Measurements from ENCODE around the gene COBLL1. TPM values are rescaled to one million over a fixed set of nuclear protein-coding genes. Genes with fewer than 3 reads are reported as not detected.

The COBLL1 gene
- total RNA-seq, 1 donor from 2014 or later, result 110 TPM

GRCh38 chr2:164755952-164756351 is 85.7 kb downstream of the COBLL1 start:
- H3K36me3 Mint-ChIP-seq, result peaks cover 1% of the 10 kb centered on the region
- H3K27ac Mint-ChIP-seq, result no peak overlapping the region
- TF ChIP-seq, protein P1, sequence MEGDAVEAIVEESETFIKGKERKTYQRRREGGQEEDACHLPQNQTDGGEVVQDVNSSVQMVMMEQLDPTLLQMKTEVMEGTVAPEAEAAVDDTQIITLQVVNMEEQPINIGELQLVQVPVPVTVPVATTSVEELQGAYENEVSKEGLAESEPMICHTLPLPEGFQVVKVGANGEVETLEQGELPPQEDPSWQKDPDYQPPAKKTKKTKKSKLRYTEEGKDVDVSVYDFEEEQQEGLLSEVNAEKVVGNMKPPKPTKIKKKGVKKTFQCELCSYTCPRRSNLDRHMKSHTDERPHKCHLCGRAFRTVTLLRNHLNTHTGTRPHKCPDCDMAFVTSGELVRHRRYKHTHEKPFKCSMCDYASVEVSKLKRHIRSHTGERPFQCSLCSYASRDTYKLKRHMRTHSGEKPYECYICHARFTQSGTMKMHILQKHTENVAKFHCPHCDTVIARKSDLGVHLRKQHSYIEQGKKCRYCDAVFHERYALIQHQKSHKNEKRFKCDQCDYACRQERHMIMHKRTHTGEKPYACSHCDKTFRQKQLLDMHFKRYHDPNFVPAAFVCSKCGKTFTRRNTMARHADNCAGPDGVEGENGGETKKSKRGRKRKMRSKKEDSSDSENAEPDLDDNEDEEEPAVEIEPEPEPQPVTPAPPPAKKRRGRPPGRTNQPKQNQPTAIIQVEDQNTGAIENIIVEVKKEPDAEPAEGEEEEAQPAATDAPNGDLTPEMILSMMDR (IDR thresholded peaks at IDR 0.05; ENCODE audit: unreplicated experiment), result no peak
- no peaks in the 10 kb centered on the region for H3K27me3 Mint-ChIP-seq (ENCODE audit: low read depth)
- no peaks in the 10 kb centered on the region for H3K9me3 Mint-ChIP-seq
- H3K4me1 Mint-ChIP-seq, result peaks cover 42% of the 10 kb centered on the region
- DNase-seq (ENCODE audit: low spot score in 2 of 2, unreplicated experiment in 2 of 2), result no peak
- no peak overlapping the region for H3K4me3 Mint-ChIP-seq

GRCh38 chr2:164754157-164755093 is 87.2 kb downstream of the COBLL1 start:
- Mint-ChIP-seq H3K4me3 (no peak overlapping the region), H3K9me3 (no peaks in the 10 kb centered on the region), H3K27me3 (ENCODE audit: low read depth) (no peaks in the 10 kb centered on the region), H3K27ac (peak overlapping the region; percentile 41), H3K36me3 (peaks cover 1% of the 10 kb centered on the region), H3K4me1 (peaks cover 41% of the 10 kb centered on the region)
- no peak for DNase-seq (ENCODE audit: low spot score in 2 of 2, unreplicated experiment in 2 of 2)
- TF ChIP-seq, protein P1 (IDR thresholded peaks at IDR 0.05; ENCODE audit: unreplicated experiment), result no peak

DNA sequence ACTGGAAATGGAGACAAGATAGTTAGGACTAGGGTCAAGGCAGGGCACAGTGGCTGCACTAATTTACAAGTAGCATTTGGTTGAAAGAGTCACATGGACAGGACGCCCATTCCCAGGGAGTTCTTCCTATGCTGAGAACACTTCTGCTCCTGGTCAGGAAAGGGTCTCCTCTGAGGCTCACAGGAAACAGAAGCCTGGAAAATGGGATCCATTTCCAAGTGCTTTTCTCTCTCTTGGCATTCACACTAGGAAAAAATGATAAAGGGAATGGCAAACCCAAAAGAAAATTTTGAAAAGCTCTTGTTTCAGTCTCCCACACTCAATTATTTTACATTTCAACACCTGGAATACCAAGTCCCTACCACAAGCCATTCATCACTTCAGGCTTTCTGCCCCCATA is 88.7 kb downstream of the COBLL1 start:
- DNase-seq (ENCODE audit: low spot score in 2 of 2, unreplicated experiment in 2 of 2), result no peak
- Mint-ChIP-seq H3K27ac (no peak overlapping the region), H3K9me3 (no peaks in the 10 kb centered on the region), H3K4me3 (no peak overlapping the region), H3K27me3 (ENCODE audit: low read depth) (no peaks in the 10 kb centered on the region), H3K36me3 (peaks cover 1% of the 10 kb centered on the region), H3K4me1 (peaks cover 40% of the 10 kb centered on the region)
- TF ChIP-seq, protein P1 (IDR thresholded peaks at IDR 0.05; ENCODE audit: unreplicated experiment), result no peak

GRCh38 chr2:164747783-164748433 is 93.7 kb downstream of the COBLL1 start:
- no peak overlapping the region for H3K4me3 Mint-ChIP-seq
- no peaks in the 10 kb centered on the region for H3K27me3 Mint-ChIP-seq (ENCODE audit: low read depth)
- no peaks in the 10 kb centered on the region for H3K9me3 Mint-ChIP-seq
- TF ChIP-seq, protein P1 (IDR thresholded peaks at IDR 0.05; ENCODE audit: unreplicated experiment), result no peak
- no peaks in the 10 kb centered on the region for H3K36me3 Mint-ChIP-seq
- DNase-seq (ENCODE audit: low spot score in 2 of 2, unreplicated experiment in 2 of 2), result no peak
- H3K4me1 Mint-ChIP-seq, result peaks cover 59% of the 10 kb centered on the region
- H3K27ac Mint-ChIP-seq, result no peak overlapping the region

DNA sequence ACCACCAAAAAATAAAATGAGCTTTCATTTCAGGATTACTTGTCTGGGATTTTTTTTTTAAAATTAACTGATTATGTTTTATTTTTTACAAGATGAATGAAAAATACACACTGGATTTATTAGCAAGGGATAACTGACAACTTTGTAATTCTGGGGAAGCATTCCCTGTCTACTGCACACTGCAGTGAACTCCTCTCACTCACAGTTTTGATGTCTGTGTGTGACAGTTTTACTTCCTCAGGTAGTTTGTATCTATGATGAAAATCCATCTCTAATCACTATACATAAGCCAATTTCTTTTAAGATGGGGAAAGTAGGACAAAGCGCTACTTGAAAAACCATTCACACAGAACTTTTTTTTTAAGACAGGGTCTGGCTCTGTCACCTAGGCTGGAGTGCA is 94.5 kb downstream of the COBLL1 start:
- no peaks in the 10 kb centered on the region for H3K9me3 Mint-ChIP-seq
- no peaks in the 10 kb centered on the region for H3K36me3 Mint-ChIP-seq
- H3K27me3 Mint-ChIP-seq (ENCODE audit: low read depth), result no peaks in the 10 kb centered on the region
- TF ChIP-seq, protein P1 (IDR thresholded peaks at IDR 0.05; ENCODE audit: unreplicated experiment), result no peak
- peaks cover 63% of the 10 kb centered on the region for H3K4me1 Mint-ChIP-seq
- H3K27ac Mint-ChIP-seq, result peak overlapping the region; percentile 63
- no peak for DNase-seq (ENCODE audit: low spot score in 2 of 2, unreplicated experiment in 2 of 2)
- H3K4me3 Mint-ChIP-seq, result no peak overlapping the region
